Measurements from ENCODE around the gene SLC25A48.

- TF ChIP-seq CTCF (IDR thresholded peaks at IDR 0.05; ENCODE audit: borderline replicate concordance, extremely low read depth, low read length, poor library complexity, severe bottlenecking): no peak
- TF ChIP-seq EZH2 (IDR thresholded peaks at IDR 0.05; ENCODE audit: borderline replicate concordance, low read depth, low read length, severe bottlenecking): no peak
Measured at GRCh38 chr5:135811007-135811406, 23.5 kb upstream of the SLC25A48 start.
